NCI-H2196 treated with DMSO at 0.1 percent for 48 hours (cell line): ENCODE results near the gene TBC1D3C.
"Not testable (repeated sequence)": the region's sequence is repeated elsewhere in the genome, so short reads cannot be mapped to it uniquely, and the experiment has no call there.

Experiments used
- DNase-seq: peaks from one replicate; lab custom pipeline; 2025; ENCODE audit not compliant: unreplicated experiment; lab: John Stamatoyannopoulos, UW

Gene TBC1D3C

GRCh38 chr17:38068534-38068933, at the start of gene TBC1D3C:
Gene TBC1D3C (minus strand): TSS chr17:38068634. CDS start chr17:38067066, 1,568 bp downstream.
- DNase-seq, result not testable (repeated sequence)

- DNase-seq, result not testable (repeated sequence)
Measured at GRCh38 chr17:38099262-38099661, 30.8 kb upstream of the TBC1D3C start.

- not testable (repeated sequence) for DNase-seq
Measured at GRCh38 chr17:38094059-38094694, 25.7 kb upstream of the TBC1D3C start.

DNA sequence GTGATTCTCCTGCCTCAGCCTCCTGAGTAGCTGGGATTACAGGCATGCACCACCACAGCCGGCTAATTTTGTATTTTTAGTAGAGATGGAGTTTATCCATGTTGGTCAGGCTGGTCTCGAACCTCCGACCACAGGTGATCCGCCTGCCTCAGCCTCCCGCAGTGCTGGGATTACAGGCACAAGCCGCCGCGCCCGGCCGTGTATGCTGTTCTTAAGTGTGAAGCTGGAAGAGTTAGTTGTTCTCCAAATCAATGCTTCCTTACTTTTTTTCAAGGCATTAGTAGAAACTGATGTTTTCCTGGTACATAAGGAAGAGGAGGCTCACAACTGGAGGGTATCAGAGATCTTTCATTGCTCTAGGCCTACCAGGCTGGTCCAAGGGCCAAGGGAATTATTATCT, 19.7 kb upstream of the TBC1D3C start:
- not testable (repeated sequence) for DNase-seq

GRCh38 chr17:38087344-38087743, 18.9 kb upstream of the TBC1D3C start:
- not testable (repeated sequence) for DNase-seq
